ENCODE data around the gene KIF5A.

The KIF5A gene

DNA sequence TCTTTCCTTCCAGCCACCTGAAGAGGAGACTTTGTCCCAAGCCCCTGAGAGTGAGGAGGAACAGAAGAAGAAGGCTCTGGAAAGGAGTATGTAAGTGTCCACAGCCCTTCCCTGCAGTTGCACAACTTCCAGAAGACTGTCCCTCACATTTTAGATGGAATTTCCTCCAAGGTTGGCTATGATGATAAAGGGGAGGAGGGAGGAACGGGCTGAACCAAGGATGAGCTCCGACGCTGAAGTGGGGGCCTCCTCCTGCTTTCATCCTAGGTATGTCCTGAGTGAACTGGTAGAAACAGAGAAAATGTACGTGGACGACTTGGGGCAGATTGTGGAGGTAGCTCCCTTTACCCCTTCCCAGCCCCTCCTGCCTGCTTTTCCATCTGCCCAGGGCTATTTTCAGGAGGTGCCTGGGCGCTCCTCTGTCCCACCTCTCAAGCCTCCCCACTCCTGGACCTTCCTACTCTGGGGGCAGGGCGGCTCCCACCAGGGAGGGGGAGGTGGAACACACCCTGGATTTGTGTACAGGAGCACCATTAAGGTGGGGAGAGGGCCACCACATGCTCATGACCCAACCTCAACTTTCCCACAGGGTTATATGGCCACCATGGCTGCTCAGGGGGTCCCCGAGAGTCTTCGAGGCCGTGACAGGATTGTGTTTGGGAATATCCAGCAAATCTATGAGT lies 63.7 kb downstream of the KIF5A start:
- ATAC-seq = no peak
- TF ChIP-seq, protein P1, sequence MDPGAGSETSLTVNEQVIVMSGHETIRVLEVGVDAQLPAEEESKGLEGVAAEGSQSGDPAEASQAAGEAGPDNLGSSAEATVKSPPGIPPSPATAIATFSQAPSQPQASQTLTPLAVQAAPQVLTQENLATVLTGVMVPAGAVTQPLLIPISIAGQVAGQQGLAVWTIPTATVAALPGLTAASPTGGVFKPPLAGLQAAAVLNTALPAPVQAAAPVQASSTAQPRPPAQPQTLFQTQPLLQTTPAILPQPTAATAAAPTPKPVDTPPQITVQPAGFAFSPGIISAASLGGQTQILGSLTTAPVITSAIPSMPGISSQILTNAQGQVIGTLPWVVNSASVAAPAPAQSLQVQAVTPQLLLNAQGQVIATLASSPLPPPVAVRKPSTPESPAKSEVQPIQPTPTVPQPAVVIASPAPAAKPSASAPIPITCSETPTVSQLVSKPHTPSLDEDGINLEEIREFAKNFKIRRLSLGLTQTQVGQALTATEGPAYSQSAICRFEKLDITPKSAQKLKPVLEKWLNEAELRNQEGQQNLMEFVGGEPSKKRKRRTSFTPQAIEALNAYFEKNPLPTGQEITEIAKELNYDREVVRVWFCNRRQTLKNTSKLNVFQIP (CRISPR knock-in tag; IDR thresholded peaks at IDR 0.05; ENCODE audit: borderline replicate concordance, low read depth) = no peak
- TF ChIP-seq, protein P2, sequence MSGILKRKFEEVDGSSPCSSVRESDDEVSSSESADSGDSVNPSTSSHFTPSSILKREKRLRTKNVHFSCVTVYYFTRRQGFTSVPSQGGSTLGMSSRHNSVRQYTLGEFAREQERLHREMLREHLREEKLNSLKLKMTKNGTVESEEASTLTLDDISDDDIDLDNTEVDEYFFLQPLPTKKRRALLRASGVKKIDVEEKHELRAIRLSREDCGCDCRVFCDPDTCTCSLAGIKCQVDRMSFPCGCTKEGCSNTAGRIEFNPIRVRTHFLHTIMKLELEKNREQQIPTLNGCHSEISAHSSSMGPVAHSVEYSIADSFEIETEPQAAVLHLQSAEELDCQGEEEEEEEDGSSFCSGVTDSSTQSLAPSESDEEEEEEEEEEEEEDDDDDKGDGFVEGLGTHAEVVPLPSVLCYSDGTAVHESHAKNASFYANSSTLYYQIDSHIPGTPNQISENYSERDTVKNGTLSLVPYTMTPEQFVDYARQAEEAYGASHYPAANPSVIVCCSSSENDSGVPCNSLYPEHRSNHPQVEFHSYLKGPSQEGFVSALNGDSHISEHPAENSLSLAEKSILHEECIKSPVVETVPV (CRISPR knock-in tag; IDR thresholded peaks at IDR 0.05) = no peak
- TF ChIP-seq ZNF8 (CRISPR knock-in tag; IDR thresholded peaks at IDR 0.05) (no peak), PPARA (CRISPR knock-in tag; IDR thresholded peaks at IDR 0.05; ENCODE audit: borderline replicate concordance) (no peak), TCF4 (CRISPR knock-in tag; IDR thresholded peaks at IDR 0.05; ENCODE audit: borderline replicate concordance) (no peak), ZFP3 (CRISPR knock-in tag; IDR thresholded peaks at IDR 0.05) (no peak), ZC3H10 (CRISPR knock-in tag; IDR thresholded peaks at IDR 0.05) (no peak), CSDC2 (CRISPR knock-in tag; IDR thresholded peaks at IDR 0.05) (no peak), GLIS3 (CRISPR knock-in tag; IDR thresholded peaks at IDR 0.05) (no peak), RARB (CRISPR knock-in tag; IDR thresholded peaks at IDR 0.05) (no peak), SNAI2 (CRISPR knock-in tag; IDR thresholded peaks at IDR 0.05) (no peak), ESRRG (CRISPR knock-in tag; IDR thresholded peaks at IDR 0.05) (no peak), ISL1 (CRISPR knock-in tag; IDR thresholded peaks at IDR 0.05) (no peak), TOX (CRISPR knock-in tag; IDR thresholded peaks at IDR 0.05; ENCODE audit: borderline replicate concordance) (no peak), BACH2 (CRISPR knock-in tag; IDR thresholded peaks at IDR 0.05; ENCODE audit: borderline replicate concordance) (no peak), OSR1 (CRISPR knock-in tag; IDR thresholded peaks at IDR 0.05) (no peak)
- TF ChIP-seq, protein P3, sequence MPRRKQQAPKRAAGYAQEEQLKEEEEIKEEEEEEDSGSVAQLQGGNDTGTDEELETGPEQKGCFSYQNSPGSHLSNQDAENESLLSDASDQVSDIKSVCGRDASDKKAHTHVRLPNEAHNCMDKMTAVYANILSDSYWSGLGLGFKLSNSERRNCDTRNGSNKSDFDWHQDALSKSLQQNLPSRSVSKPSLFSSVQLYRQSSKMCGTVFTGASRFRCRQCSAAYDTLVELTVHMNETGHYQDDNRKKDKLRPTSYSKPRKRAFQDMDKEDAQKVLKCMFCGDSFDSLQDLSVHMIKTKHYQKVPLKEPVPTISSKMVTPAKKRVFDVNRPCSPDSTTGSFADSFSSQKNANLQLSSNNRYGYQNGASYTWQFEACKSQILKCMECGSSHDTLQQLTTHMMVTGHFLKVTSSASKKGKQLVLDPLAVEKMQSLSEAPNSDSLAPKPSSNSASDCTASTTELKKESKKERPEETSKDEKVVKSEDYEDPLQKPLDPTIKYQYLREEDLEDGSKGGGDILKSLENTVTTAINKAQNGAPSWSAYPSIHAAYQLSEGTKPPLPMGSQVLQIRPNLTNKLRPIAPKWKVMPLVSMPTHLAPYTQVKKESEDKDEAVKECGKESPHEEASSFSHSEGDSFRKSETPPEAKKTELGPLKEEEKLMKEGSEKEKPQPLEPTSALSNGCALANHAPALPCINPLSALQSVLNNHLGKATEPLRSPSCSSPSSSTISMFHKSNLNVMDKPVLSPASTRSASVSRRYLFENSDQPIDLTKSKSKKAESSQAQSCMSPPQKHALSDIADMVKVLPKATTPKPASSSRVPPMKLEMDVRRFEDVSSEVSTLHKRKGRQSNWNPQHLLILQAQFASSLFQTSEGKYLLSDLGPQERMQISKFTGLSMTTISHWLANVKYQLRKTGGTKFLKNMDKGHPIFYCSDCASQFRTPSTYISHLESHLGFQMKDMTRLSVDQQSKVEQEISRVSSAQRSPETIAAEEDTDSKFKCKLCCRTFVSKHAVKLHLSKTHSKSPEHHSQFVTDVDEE (CRISPR knock-in tag; IDR thresholded peaks at IDR 0.05) = no peak
- TF ChIP-seq, protein P4, sequence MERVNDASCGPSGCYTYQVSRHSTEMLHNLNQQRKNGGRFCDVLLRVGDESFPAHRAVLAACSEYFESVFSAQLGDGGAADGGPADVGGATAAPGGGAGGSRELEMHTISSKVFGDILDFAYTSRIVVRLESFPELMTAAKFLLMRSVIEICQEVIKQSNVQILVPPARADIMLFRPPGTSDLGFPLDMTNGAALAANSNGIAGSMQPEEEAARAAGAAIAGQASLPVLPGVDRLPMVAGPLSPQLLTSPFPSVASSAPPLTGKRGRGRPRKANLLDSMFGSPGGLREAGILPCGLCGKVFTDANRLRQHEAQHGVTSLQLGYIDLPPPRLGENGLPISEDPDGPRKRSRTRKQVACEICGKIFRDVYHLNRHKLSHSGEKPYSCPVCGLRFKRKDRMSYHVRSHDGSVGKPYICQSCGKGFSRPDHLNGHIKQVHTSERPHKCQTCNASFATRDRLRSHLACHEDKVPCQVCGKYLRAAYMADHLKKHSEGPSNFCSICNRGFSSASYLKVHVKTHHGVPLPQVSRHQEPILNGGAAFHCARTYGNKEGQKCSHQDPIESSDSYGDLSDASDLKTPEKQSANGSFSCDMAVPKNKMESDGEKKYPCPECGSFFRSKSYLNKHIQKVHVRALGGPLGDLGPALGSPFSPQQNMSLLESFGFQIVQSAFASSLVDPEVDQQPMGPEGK (CRISPR knock-in tag; IDR thresholded peaks at IDR 0.05; ENCODE audit: borderline replicate concordance) = no peak

DNA sequence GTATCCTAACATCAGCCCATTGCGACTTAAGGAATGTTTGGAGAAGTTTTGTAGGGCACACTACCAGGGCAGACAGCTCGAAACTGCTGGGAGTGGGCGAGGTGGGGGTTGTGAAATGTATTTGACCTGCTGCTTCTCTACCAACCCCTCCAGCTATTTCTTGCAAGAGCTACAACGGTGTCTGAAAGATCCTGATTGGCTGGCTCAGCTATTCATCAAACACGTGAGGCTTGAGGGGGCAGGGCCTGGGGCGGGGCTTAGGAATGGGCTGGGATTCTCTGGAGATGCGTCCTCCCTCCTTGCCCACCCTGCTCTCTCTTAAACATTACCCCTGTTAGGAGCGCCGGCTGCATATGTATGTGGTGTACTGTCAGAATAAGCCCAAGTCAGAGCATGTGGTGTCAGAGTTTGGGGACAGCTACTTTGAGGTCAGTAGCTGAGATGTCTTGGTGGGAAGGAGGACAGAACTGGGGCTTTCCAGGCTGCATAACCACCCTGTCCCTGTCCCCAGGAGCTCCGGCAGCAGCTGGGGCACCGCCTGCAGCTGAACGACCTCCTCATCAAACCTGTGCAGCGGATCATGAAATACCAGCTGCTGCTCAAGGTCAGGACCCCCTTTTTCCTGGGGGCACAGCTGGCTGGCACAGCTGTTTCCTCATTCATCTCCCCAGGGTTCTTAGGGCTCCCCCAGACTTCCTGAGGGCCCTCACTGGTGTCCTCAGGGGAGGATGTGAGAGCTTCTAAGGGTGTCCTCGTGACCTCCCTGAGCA lies 64.5 kb downstream of the KIF5A start:
- no peak for ATAC-seq

More for the DNA sequence above, 64.5 kb downstream of the KIF5A start:
- TF ChIP-seq BACH2 (CRISPR knock-in tag; IDR thresholded peaks at IDR 0.05; ENCODE audit: borderline replicate concordance) (no peak), PPARA (CRISPR knock-in tag; IDR thresholded peaks at IDR 0.05; ENCODE audit: borderline replicate concordance) (no peak), ZNF8 (CRISPR knock-in tag; IDR thresholded peaks at IDR 0.05) (no peak)
- TF ChIP-seq, protein P3 (CRISPR knock-in tag; IDR thresholded peaks at IDR 0.05) = no peak

All from SK-N-SH treated with all-trans-retinoic acid at 6 μM for 48 hours (cell line).